ENCODE data around the gene DMRTB1.

Gene DMRTB1

GRCh38 chr1:53511323-53511932 lies 52.2 kb downstream of the DMRTB1 start:
- DNase-seq: no peak

GRCh38 chr1:53511933-53512806 lies 53.0 kb downstream of the DMRTB1 start:
- peak; percentile 71 for DNase-seq

GRCh38 chr1:53512807-53513755 lies 53.9 kb downstream of the DMRTB1 start:
- DNase-seq: no peak

- no peak for DNase-seq
These were observed 54.6 kb downstream of the DMRTB1 start for GRCh38 chr1:53513846-53514245.

GRCh38 chr1:53514436-53514835 lies 55.2 kb downstream of the DMRTB1 start:
- DNase-seq: no peak

GRCh38 chr1:53516181-53516580 lies 57.0 kb downstream of the DMRTB1 start:
- DNase-seq: no peak
